Suprapubic skin (tissue), 4 donors: ENCODE measurements around the gene JAK1. TPM values are rescaled to one million over a fixed set of nuclear protein-coding genes. Genes with fewer than 3 reads are reported as not detected.

Experiments used
- DNase-seq, 2 donors: peaks; one replicate each; pipeline ENCODE4 v3.0.0-alpha.2; 2019; ENCODE audit warnings: low spot score in 2 of 2
- H3K27ac ChIP-seq: fragments of 200-600 bp; sonication (generic); one replicate; pipeline ENCODE4 v1.5.1; 2019
- H3K27me3 ChIP-seq: fragments of 200-600 bp; sonication (generic); one replicate; pipeline ENCODE4 v1.5.1; 2019
- H3K36me3 ChIP-seq: fragments of 200-600 bp; sonication (generic); one replicate; pipeline ENCODE4 v1.5.1; 2019
- H3K4me1 ChIP-seq: fragments of 200-600 bp; sonication (generic); one replicate; pipeline ENCODE4 v1.5.1; 2019
- H3K4me3 ChIP-seq: fragments of 200-600 bp; sonication (generic); one replicate; pipeline ENCODE4 v1.5.1; 2019; ENCODE audit warnings: mild to moderate bottlenecking
- H3K9me3 ChIP-seq: fragments of 200-600 bp; sonication (generic); one replicate; pipeline ENCODE4 v1.5.1; 2019
- CTCF ChIP-seq, 2 donors: fragments of 200-600 bp in 1 of 2; fragments of 450-650 bp in 1 of 2; sonication (generic) in 1 of 2; IDR thresholded peaks; one replicate each; pipeline ENCODE4 v1.5.1; 2016 to 2019; ENCODE audit warnings: antibody characterized with exemption in 2 of 2, mild to moderate bottlenecking in 1 of 2, moderate library complexity in 1 of 2
- EP300 ChIP-seq: sonication (generic); formaldehyde crosslinking; IDR thresholded peaks from one replicate; pipeline ENCODE4 v1.6.1; 2017; ENCODE audit warnings: antibody characterized with exemption
- POLR2A ChIP-seq, 2 donors: fragments of 450-650 bp; IDR thresholded peaks; one replicate each; pipeline ENCODE4 v1.6.1; 2017; ENCODE audit warnings: antibody characterized with exemption in 2 of 2, mild to moderate bottlenecking in 2 of 2, moderate library complexity in 2 of 2
- POLR2AphosphoS5 ChIP-seq, 3 donors: sonication (generic); formaldehyde crosslinking; IDR thresholded peaks; one replicate each; pipeline ENCODE4 v1.6.1; 2017; ENCODE audit warnings: antibody characterized with exemption in 3 of 3
- WGBS: methylation state at CpG from one replicate; pipeline ENCODE4 v1.1.5; 2018; 5-methylcytosine and 5-hydroxymethylcytosine counted together
- total RNA-seq, 4 donors: library from RNA; depleted of rRNA; stranded (reverse); fragments of >200 nt; gene quantifications; one replicate each; pipeline ENCODE4 v1.1.0, GENCODE V29; 2016

Gene JAK1
- total RNA-seq, 4 donors from 2014 or later: 99.0 to 169 (median 127) TPM

GRCh38 chr1:64878931-64879611 lies 87.3 kb downstream of the JAK1 start:
- H3K9me3 ChIP-seq: no peaks in the 10 kb centered on the region
- no peak overlapping the region for H3K27ac ChIP-seq
- DNase-seq: no peak
- H3K36me3 ChIP-seq: peaks cover 64% of the 10 kb centered on the region
- H3K4me1 ChIP-seq: peaks cover 4% of the 10 kb centered on the region
- H3K27me3 ChIP-seq: no peaks in the 10 kb centered on the region
- 69% methylated on average over 12 of the region's 12 CpGs for WGBS
- no peak overlapping the region for H3K4me3 ChIP-seq
- TF ChIP-seq POLR2AphosphoS5 (IDR thresholded peaks at IDR 0.05) (no peak), EP300 (no peak), POLR2A (IDR thresholded peaks at IDR 0.05) (no peak), CTCF (IDR thresholded peaks at IDR 0.05) (no peak)

GRCh38 chr1:64878090-64878489 lies 88.3 kb downstream of the JAK1 start:
- Histone ChIP-seq H3K9me3 (no peaks in the 10 kb centered on the region), H3K27ac (no peak overlapping the region), H3K4me1 (peaks cover 4% of the 10 kb centered on the region), H3K36me3 (peaks cover 69% of the 10 kb centered on the region), H3K27me3 (no peaks in the 10 kb centered on the region), H3K4me3 (no peak overlapping the region)
- no peak for DNase-seq
- TF ChIP-seq POLR2A (IDR thresholded peaks at IDR 0.05) (no peak), CTCF (IDR thresholded peaks at IDR 0.05) (no peak), POLR2AphosphoS5 (IDR thresholded peaks at IDR 0.05) (no peak), EP300 (no peak)

GRCh38 chr1:64877598-64877997 lies 88.8 kb downstream of the JAK1 start:
- peaks cover 68% of the 10 kb centered on the region for H3K36me3 ChIP-seq
- H3K4me1 ChIP-seq: peaks cover 4% of the 10 kb centered on the region
- no peak overlapping the region for H3K27ac ChIP-seq
- no peak for DNase-seq
- TF ChIP-seq CTCF (IDR thresholded peaks at IDR 0.05) (no peak), POLR2A (IDR thresholded peaks at IDR 0.05) (no peak), EP300 (no peak), POLR2AphosphoS5 (IDR thresholded peaks at IDR 0.05) (no peak)
- H3K27me3 ChIP-seq: no peaks in the 10 kb centered on the region
- H3K4me3 ChIP-seq: no peak overlapping the region
- 83% methylated on average over 1 of the region's 1 CpG for WGBS
- H3K9me3 ChIP-seq: no peaks in the 10 kb centered on the region

- WGBS: 90% methylated on average over 2 of the region's 2 CpGs
- Histone ChIP-seq H3K4me3 (no peak overlapping the region), H3K9me3 (no peaks in the 10 kb centered on the region), H3K36me3 (peaks cover 69% of the 10 kb centered on the region), H3K27me3 (no peaks in the 10 kb centered on the region), H3K27ac (no peak overlapping the region), H3K4me1 (peaks cover 4% of the 10 kb centered on the region)
- TF ChIP-seq POLR2AphosphoS5 (IDR thresholded peaks at IDR 0.05) (no peak), POLR2A (IDR thresholded peaks at IDR 0.05) (no peak), CTCF (IDR thresholded peaks at IDR 0.05) (no peak), EP300 (no peak)
- no peak for DNase-seq
Measured at GRCh38 chr1:64877151-64877550, 89.2 kb downstream of the JAK1 start.

GRCh38 chr1:64875606-64876005 lies 90.7 kb downstream of the JAK1 start:
- Histone ChIP-seq H3K4me3 (no peak overlapping the region), H3K36me3 (peaks cover 73% of the 10 kb centered on the region)
- WGBS: 91% methylated on average over 6 of the region's 6 CpGs

More at GRCh38 chr1:64875606-64876005, 90.7 kb downstream of the JAK1 start:
- Histone ChIP-seq H3K27me3 (no peaks in the 10 kb centered on the region), H3K9me3 (no peaks in the 10 kb centered on the region), H3K4me1 (peaks cover 4% of the 10 kb centered on the region), H3K27ac (no peak overlapping the region)
- TF ChIP-seq POLR2AphosphoS5 (IDR thresholded peaks at IDR 0.05) (no peak), EP300 (no peak), CTCF (IDR thresholded peaks at IDR 0.05) (no peak)
- DNase-seq: no peak
